DND-41 (cell line): ENCODE results near the gene SLC39A12.

Source experiments
- CTCF ChIP-seq: IDR thresholded peaks from 2 replicates; pipeline ENCODE4 v1.5.1; 2012; ENCODE audit warnings: borderline replicate concordance, low read length, moderate library complexity, mild to moderate bottlenecking; ENCODE audit not compliant: poor library complexity, severe bottlenecking; ENCODE audit errors: extremely low read depth
- EZH2 ChIP-seq: IDR thresholded peaks from 3 replicates; pipeline ENCODE4 v1.6.1; 2012; ENCODE audit warnings: borderline replicate concordance, low read depth, mild to moderate bottlenecking, moderate library complexity, low read length, inconsistent platforms; ENCODE audit not compliant: severe bottlenecking

- no peak for TF ChIP-seq CTCF
- TF ChIP-seq EZH2, result no peak
Measured at GRCh38 chr10:17959870-17960269, 8.2 kb downstream of the SLC39A12 start.
